HTERT RPE-1 (cell line): ENCODE results near the gene FH.

ENCODE experiments used
- in situ Hi-C: fragments of 300-500 bp; cut with MboI; formaldehyde crosslinking; loops from 4 replicates; pipeline ENCODE4 v1.14.3; 2020; ENCODE audit warnings: low sequenced_read_pairs

FH gene

GRCh38 chr1:241525026-241525425 lies 5.5 kb upstream of the FH start:
- in situ Hi-C loops: no loop called here

- in situ Hi-C loops: no loop called here
Observed at GRCh38 chr1:241521718-241522117, 2.2 kb upstream of the FH start.

- in situ Hi-C loops: no loop called here
Observed at GRCh38 chr1:241520080-241520465, 518 bp upstream of the FH start.

- in situ Hi-C loops: no loop called here
Observed at GRCh38 chr1:241518476-241519307, 863 bp downstream of the FH start.

- in situ Hi-C loops: no loop called here
Observed at GRCh38 chr1:241513378-241513777, 6.2 kb downstream of the FH start.

- in situ Hi-C loops: no loop called here
Observed at GRCh38 chr1:241507189-241507863, 12.2 kb downstream of the FH start.

GRCh38 chr1:241503444-241503843 lies 16.1 kb downstream of the FH start:
- in situ Hi-C loops: no loop called here

- in situ Hi-C loops: no loop called here
Observed at GRCh38 chr1:241499910-241500309, 19.6 kb downstream of the FH start.

GRCh38 chr1:241495741-241496140 lies 23.8 kb downstream of the FH start:
- in situ Hi-C loops: no loop called here

- in situ Hi-C loops: no loop called here
Observed at GRCh38 chr1:241488739-241489138, 30.8 kb downstream of the FH start.

GRCh38 chr1:241485554-241485992 lies 34.0 kb downstream of the FH start:
- in situ Hi-C loops: no loop called here

- in situ Hi-C loops: no loop called here
Observed at GRCh38 chr1:241485145-241485544, 34.4 kb downstream of the FH start.

- in situ Hi-C loops: no loop called here
Observed at GRCh38 chr1:241482761-241483250, 36.7 kb downstream of the FH start.

GRCh38 chr1:241479294-241479693 lies 40.3 kb downstream of the FH start:
- in situ Hi-C loops: no loop called here

GRCh38 chr1:241475671-241476070 lies 43.9 kb downstream of the FH start:
- in situ Hi-C loops: no loop called here

- in situ Hi-C loops: no loop called here
Observed at GRCh38 chr1:241473026-241473425, 46.5 kb downstream of the FH start.

GRCh38 chr1:241470908-241471590 lies 48.5 kb downstream of the FH start:
- in situ Hi-C loops: no loop called here

- in situ Hi-C loops: no loop called here
Observed at GRCh38 chr1:241470361-241470760, 49.2 kb downstream of the FH start.

GRCh38 chr1:241465673-241466072 lies 53.9 kb downstream of the FH start:
- in situ Hi-C loops: no loop called here

- in situ Hi-C loops: no loop called here
Observed at GRCh38 chr1:241464985-241465384, 54.6 kb downstream of the FH start.

GRCh38 chr1:241462391-241462790 lies 57.2 kb downstream of the FH start:
- in situ Hi-C loops: no loop called here
